Endothelial cell of umbilical vein (primary cell): ENCODE data around the gene HDAC4. TPM values are rescaled to one million over a fixed set of nuclear protein-coding genes. Genes with fewer than 3 reads are reported as not detected.

Source experiments
- BruUV-seq: library from RNA; stranded (reverse); fragments of 400-500 nt; replicated peaks from 2 replicates; lab custom pipeline; 2021; lab: Mats Ljungman, UMichigan
- CTCF ChIA-PET: fragments of 300-600, 350-600 bp; sonication (Branson Sonifier 250); formaldehyde crosslinking; loops from one replicate; lab custom pipeline; 2021; ENCODE audit warnings: antibody characterized with exemption, inconsistent platforms; lab: Charles Lee
- POLR2A ChIA-PET: fragments of 300-600, 350-600 bp; sonication (Branson Sonifier 250); formaldehyde crosslinking; loops from one replicate; lab custom pipeline; 2021; ENCODE audit warnings: antibody characterized with exemption, inconsistent platforms; lab: Charles Lee
- DNase-seq: peaks from one replicate; pipeline ENCODE4 v3.0.0-alpha.2; 2011; ENCODE audit warnings: low read depth, low spot score
- FAIRE-seq: peaks from 2 replicates; lab custom pipeline; 2011; peaks lifted over from hg19 to GRCh38; lab: Jason Lieb, UNC
- H2AFZ ChIP-seq: 2 replicates; pipeline ENCODE4 v1.6.0; 2012; ENCODE audit warnings: low read depth, low read length, control low read depth, inconsistent platforms
- H3K27ac ChIP-seq: 2 replicates; pipeline ENCODE4 v1.5.1; 2011; ENCODE audit warnings: low read depth, mild to moderate bottlenecking, control low read depth, low read length, moderate library complexity; ENCODE audit not compliant: insufficient read depth
- H3K27me3 ChIP-seq, 2 experiments: 2 replicates each; pipeline versions ENCODE4 v1.6.0 to v1.6.1; 2011; ENCODE audit warnings: low read length in 2 of 2, mixed read lengths in 1 of 2; ENCODE audit not compliant: control insufficient read depth in 2 of 2, insufficient read depth in 2 of 2
- H3K36me3 ChIP-seq, 2 experiments: 2 replicates in 1 of 2; 3 replicates in 1 of 2; pipeline ENCODE4 v1.5.1; 2011; ENCODE audit warnings: low read length in 2 of 2, mild to moderate bottlenecking in 1 of 2, moderate library complexity in 1 of 2; ENCODE audit not compliant: control insufficient read depth in 2 of 2, insufficient read depth in 2 of 2; ENCODE audit errors: extremely low read depth in 1 of 2
- H3K4me1 ChIP-seq: 3 replicates; pipeline ENCODE4 v1.5.1; 2011; ENCODE audit warnings: mild to moderate bottlenecking, low read length; ENCODE audit not compliant: control insufficient read depth, insufficient read depth; ENCODE audit errors: extremely low read depth
- H3K4me2 ChIP-seq: 2 replicates; pipeline ENCODE4 v1.6.1; 2011; ENCODE audit warnings: low read length, control low read depth, mixed read lengths; ENCODE audit not compliant: insufficient read depth
- H3K4me3 ChIP-seq, 3 experiments: fragments of 200-600 bp in 1 of 3; sonication (generic), shearing (Covaris generic) in 1 of 3; replicated peaks in 1 of 3; 2 replicates each; pipeline ENCODE4 v1.5.1; 2011 to 2016; ENCODE audit warnings: control low read depth in 3 of 3, low read length in 3 of 3, mild to moderate bottlenecking in 2 of 3, inconsistent platforms in 1 of 3, low read depth in 1 of 3, moderate library complexity in 1 of 3; ENCODE audit not compliant: insufficient read depth in 1 of 3
- H3K79me2 ChIP-seq: 2 replicates; pipeline ENCODE4 v1.6.0; 2012; ENCODE audit warnings: low read length, inconsistent platforms; ENCODE audit not compliant: control insufficient read depth, insufficient read depth
- H3K9ac ChIP-seq: replicated peaks from 2 replicates; pipeline ENCODE3; 2011; ENCODE audit warnings: low read length, control low read depth; ENCODE audit not compliant: insufficient read depth; ENCODE audit errors: extremely low read depth
- H3K9me1 ChIP-seq: replicated peaks from 3 replicates; pipeline ENCODE4 v1.6.0; 2011; ENCODE audit warnings: mild to moderate bottlenecking, low read length; ENCODE audit not compliant: control insufficient read depth, insufficient read depth; ENCODE audit errors: extremely low read depth
- H3K9me3 ChIP-seq: replicated peaks from 2 replicates; pipeline ENCODE4 v1.5.1; 2012; ENCODE audit warnings: low read length, inconsistent platforms; ENCODE audit not compliant: control insufficient read depth, insufficient read depth
- H4K20me1 ChIP-seq: replicated peaks from 2 replicates; pipeline ENCODE3; 2011; ENCODE audit warnings: mild to moderate bottlenecking, low read length; ENCODE audit not compliant: control insufficient read depth, insufficient read depth; ENCODE audit errors: extremely low read depth
- EZH2 ChIP-seq: IDR thresholded peaks from 2 replicates; pipeline ENCODE4 v1.6.1; 2012; ENCODE audit warnings: borderline replicate concordance, low read depth, mild to moderate bottlenecking, moderate library complexity, low read length, inconsistent platforms; ENCODE audit not compliant: severe bottlenecking
- FOS ChIP-seq: IDR thresholded peaks from 2 replicates; pipeline ENCODE4 v1.6.1; 2011; ENCODE audit warnings: mild to moderate bottlenecking, low read length, moderate library complexity, borderline replicate concordance; ENCODE audit not compliant: insufficient read depth
- GATA2 ChIP-seq: IDR thresholded peaks from 2 replicates; pipeline ENCODE4 v1.7.0; 2011; ENCODE audit warnings: low read depth, mild to moderate bottlenecking, moderate library complexity, mixed read lengths, low read length; ENCODE audit not compliant: insufficient read length, insufficient read depth
- POLR2A ChIP-seq: IDR thresholded peaks from 2 replicates; pipeline ENCODE4 v1.6.1; 2012; ENCODE audit warnings: low read depth, mild to moderate bottlenecking, control low read depth, low read length
- POLR2AphosphoS5 ChIP-seq: IDR thresholded peaks from 2 replicates; pipeline ENCODE4 v1.6.1; 2012; ENCODE audit warnings: low read depth, mild to moderate bottlenecking, control low read depth, low read length, moderate library complexity; ENCODE audit not compliant: insufficient read depth
- dilution Hi-C: fragments of 300-500 bp; cut with MboI; formaldehyde crosslinking; loops from one replicate; pipeline ENCODE4 v1.15.0; 2019; ENCODE audit warnings: low sequenced_read_pairs; ENCODE audit not compliant: extremely low pct_ligation_motif_present
- intact Hi-C: fragments of 100-400 bp; cut with micrococcal nuclease; formaldehyde crosslinking; loops from one replicate; pipeline ENCODE4 v1.10.0; 2022
- polyA plus RNA-seq, 4 experiments: library from polyadenylated mRNA; depleted of rRNA in 3 of 4; stranded (reverse) in 3 of 4; unstranded in 1 of 4; fragments of >200 nt; gene quantifications; 2 replicates each; pipeline versions ENCODE4 v1.2.1 to v1.2.3, GENCODE V29; 2011 to 2012; ENCODE audit warnings: missing spikeins in 1 of 4
- total RNA-seq: library from RNA; stranded (reverse); gene quantifications from 2 replicates; pipeline ENCODE4 v1.2.3, GENCODE V29; 2021
- TF ChIP-seq, protein P1 (sequence below): IDR thresholded peaks from 2 replicates; pipeline ENCODE4 v1.6.1; 2011; ENCODE audit not compliant: insufficient read depth, insufficient read length
- TF ChIP-seq, protein P2 (sequence below), 2 donors: IDR thresholded peaks; 1 replicate in 1 of 2; 2 replicates in 1 of 2; pipeline ENCODE4 v1.5.1; 2011; ENCODE audit warnings: low read length in 2 of 2, mild to moderate bottlenecking in 2 of 2, moderate library complexity in 2 of 2, control low read depth in 1 of 2, inconsistent platforms in 1 of 2, low read depth in 1 of 2; ENCODE audit not compliant: insufficient read depth in 1 of 2; ENCODE audit errors: extremely low read depth in 1 of 2

HDAC4 gene
- total and polyA plus RNA-seq, 2 donors (not counting 3 experiments of a cell fraction or from before 2014, with no cell fraction given): 13.4 to 33.0 TPM

DNA sequence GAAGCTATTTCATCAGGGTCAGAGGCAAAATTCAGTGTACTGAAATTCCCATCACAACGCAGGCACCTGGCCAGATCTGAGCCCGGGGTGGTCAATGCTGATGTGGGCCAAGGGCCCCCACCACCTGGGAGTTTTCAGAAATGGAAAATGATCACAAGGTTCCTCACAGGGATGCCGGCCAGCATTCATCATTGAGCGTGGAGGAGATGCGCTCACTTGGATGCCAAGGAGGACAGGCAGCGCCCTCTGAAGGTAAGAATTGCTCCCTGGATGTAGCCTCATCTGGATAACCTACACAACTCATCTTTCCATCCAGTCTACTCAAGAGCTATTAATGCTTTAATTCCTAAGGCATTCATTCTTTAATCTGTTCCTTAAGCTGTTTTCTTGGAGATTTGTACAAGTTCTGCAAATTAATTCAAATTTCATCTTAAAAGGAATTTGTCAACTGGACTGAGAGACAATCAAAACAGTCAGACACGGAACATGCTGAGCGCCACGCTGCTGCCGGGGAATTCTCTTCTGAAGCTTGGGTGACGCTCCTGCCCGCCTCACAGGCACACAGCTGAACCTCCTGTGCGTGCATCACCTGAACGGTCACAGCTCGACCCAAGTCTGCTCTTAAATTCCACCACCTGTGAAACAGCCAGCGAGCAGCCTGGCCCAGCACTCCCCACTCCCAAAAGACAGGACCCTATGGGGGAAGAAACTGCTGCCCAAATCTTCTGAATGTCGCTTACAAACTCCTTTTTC lies 206.7 kb downstream of the HDAC4 start:
- Histone ChIP-seq H3K9me1 (no peaks in the 10 kb centered on the region), H4K20me1 (no peaks in the 10 kb centered on the region), H3K4me2 (no peak overlapping the region), H3K4me1 (no peaks in the 10 kb centered on the region), H2AFZ (no peak overlapping the region), H3K9me3 (no peaks in the 10 kb centered on the region), H3K79me2 (no peaks in the 10 kb centered on the region), H3K36me3 (peaks cover 0 to 4% of the 10 kb centered on the region in 2 experiments), H3K27ac (no peak overlapping the region), H3K4me3 (no peak overlapping the region), H3K27me3 (no peaks in the 10 kb centered on the region), H3K9ac (no peak overlapping the region)
- TF ChIP-seq POLR2A (no peak), FOS (no peak), EZH2 (no peak), POLR2AphosphoS5 (no peak), GATA2 (no peak)
- TF ChIP-seq, protein P1, sequence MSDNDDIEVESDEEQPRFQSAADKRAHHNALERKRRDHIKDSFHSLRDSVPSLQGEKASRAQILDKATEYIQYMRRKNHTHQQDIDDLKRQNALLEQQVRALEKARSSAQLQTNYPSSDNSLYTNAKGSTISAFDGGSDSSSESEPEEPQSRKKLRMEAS: no peak
- TF ChIP-seq, protein P2, sequence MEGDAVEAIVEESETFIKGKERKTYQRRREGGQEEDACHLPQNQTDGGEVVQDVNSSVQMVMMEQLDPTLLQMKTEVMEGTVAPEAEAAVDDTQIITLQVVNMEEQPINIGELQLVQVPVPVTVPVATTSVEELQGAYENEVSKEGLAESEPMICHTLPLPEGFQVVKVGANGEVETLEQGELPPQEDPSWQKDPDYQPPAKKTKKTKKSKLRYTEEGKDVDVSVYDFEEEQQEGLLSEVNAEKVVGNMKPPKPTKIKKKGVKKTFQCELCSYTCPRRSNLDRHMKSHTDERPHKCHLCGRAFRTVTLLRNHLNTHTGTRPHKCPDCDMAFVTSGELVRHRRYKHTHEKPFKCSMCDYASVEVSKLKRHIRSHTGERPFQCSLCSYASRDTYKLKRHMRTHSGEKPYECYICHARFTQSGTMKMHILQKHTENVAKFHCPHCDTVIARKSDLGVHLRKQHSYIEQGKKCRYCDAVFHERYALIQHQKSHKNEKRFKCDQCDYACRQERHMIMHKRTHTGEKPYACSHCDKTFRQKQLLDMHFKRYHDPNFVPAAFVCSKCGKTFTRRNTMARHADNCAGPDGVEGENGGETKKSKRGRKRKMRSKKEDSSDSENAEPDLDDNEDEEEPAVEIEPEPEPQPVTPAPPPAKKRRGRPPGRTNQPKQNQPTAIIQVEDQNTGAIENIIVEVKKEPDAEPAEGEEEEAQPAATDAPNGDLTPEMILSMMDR (IDR thresholded peaks at IDR 0.05; ENCODE audit: extremely low read depth in 1 of 2, insufficient read depth in 1 of 2, low read depth in 1 of 2, low read length in 2 of 2): no peak
- DNase-seq: no peak
- POLR2A ChIA-PET: no interaction called here
- dilution Hi-C loops: no loop called here
- CTCF ChIA-PET: no interaction called here
- no TSS peak for BruUV-seq
- intact Hi-C loops: no loop called here
- no peak for FAIRE-seq
